Measurements from ENCODE around the gene PDE3B.

DNA sequence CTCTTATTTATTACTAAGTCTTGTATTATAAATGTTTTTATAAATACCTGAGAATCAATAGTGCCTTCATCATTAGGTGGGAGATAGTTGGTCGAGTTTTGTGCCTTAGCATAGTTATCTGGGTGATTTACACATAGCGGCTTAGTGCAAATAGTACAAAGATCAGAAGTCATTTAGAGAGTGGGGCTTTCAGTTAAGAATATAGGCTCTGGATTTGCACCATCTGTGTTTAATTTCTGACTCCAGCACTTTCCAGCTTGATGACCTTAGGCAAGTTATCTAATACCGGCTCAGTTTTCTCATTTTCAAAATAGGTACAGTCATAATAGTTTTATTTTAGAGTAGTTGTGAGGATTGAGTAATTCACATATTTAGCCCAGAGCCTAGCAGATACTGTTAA is 26.4 kb downstream of the PDE3B start:
- TF ChIP-seq POLR2A (IDR thresholded peaks at IDR 0.05; ENCODE audit: low read length) (no peak), GATA1 (IDR thresholded peaks at IDR 0.05; ENCODE audit: low read depth, low read length) (no peak)
